Thyroid gland (tissue), 4 donors: ENCODE measurements around the gene NT5DC2.

ENCODE experiments used
- POLR2A ChIP-seq, 2 donors: fragments of 450-650 bp; IDR thresholded peaks; one replicate each; pipeline ENCODE4 v1.6.1; 2017; ENCODE audit warnings: antibody characterized with exemption in 2 of 2, mild to moderate bottlenecking in 2 of 2, moderate library complexity in 1 of 2
- TF ChIP-seq, protein P1 (sequence below), 6 experiments: fragments of 200-600 bp in 3 of 6; fragments of 450-650 bp in 3 of 6; sonication (generic) in 3 of 6; IDR thresholded peaks; one replicate each; pipeline ENCODE4 v1.5.1; 2016 to 2019; ENCODE audit warnings: antibody characterized with exemption in 6 of 6, mild to moderate bottlenecking in 2 of 6, inconsistent platforms in 1 of 6, moderate library complexity in 1 of 6

DNA sequence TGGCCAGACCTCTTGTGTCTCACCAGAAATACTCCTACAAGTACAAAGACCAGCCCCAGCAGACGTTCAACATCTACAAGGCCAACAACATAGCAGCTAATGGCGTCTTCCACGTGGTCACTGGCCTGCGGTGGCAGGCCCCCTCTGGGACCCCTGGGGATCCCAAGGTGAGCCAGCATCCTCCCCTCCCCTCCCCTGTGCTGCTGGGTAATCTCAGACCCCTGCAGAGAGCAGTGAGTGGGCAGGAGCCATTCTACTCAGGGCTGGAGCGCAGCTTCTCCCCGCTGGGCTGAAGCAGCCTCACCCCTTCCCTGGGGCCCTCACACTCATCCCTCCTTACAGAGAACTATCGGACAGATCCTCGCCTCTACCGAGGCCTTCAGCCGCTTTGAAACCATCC is 28.7 kb downstream of the NT5DC2 start:
- no peak for TF ChIP-seq POLR2A (IDR thresholded peaks at IDR 0.05)
- TF ChIP-seq, protein P1, sequence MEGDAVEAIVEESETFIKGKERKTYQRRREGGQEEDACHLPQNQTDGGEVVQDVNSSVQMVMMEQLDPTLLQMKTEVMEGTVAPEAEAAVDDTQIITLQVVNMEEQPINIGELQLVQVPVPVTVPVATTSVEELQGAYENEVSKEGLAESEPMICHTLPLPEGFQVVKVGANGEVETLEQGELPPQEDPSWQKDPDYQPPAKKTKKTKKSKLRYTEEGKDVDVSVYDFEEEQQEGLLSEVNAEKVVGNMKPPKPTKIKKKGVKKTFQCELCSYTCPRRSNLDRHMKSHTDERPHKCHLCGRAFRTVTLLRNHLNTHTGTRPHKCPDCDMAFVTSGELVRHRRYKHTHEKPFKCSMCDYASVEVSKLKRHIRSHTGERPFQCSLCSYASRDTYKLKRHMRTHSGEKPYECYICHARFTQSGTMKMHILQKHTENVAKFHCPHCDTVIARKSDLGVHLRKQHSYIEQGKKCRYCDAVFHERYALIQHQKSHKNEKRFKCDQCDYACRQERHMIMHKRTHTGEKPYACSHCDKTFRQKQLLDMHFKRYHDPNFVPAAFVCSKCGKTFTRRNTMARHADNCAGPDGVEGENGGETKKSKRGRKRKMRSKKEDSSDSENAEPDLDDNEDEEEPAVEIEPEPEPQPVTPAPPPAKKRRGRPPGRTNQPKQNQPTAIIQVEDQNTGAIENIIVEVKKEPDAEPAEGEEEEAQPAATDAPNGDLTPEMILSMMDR (IDR thresholded peaks at IDR 0.05) = no peak
